Spleen (tissue), 7 donors: ENCODE results near the gene TAOK3.

Source experiments
- POLR2A ChIP-seq, 3 donors: fragments of 450-650 bp; IDR thresholded peaks; one replicate each; pipeline ENCODE4 v1.5.1; 2017; ENCODE audit warnings: antibody characterized with exemption in 3 of 3, mild to moderate bottlenecking in 1 of 3
- TF ChIP-seq, protein P1 (sequence below), 11 experiments: fragments of 200-600 bp in 7 of 11; fragments of 450-650 bp in 4 of 11; sonication (generic) in 4 of 11; IDR thresholded peaks in 8 of 11; conservative IDR thresholded peaks in 3 of 11; 1 replicate in 7 of 11; 2 replicates in 4 of 11; pipeline versions ENCODE4 v1.4.0 to v1.8.0; 2016 to 2021; ENCODE audit warnings: antibody characterized with exemption in 11 of 11, inconsistent platforms in 4 of 11, mild to moderate bottlenecking in 1 of 11
- donor health status: DM: no; HTN: no; CAD: no; lungs with moderate emphysema.
- donor health status: DM: no; HTN: no; CAD: no.
- donor health status: DM: no; HTN: no; CAD: no.

DNA sequence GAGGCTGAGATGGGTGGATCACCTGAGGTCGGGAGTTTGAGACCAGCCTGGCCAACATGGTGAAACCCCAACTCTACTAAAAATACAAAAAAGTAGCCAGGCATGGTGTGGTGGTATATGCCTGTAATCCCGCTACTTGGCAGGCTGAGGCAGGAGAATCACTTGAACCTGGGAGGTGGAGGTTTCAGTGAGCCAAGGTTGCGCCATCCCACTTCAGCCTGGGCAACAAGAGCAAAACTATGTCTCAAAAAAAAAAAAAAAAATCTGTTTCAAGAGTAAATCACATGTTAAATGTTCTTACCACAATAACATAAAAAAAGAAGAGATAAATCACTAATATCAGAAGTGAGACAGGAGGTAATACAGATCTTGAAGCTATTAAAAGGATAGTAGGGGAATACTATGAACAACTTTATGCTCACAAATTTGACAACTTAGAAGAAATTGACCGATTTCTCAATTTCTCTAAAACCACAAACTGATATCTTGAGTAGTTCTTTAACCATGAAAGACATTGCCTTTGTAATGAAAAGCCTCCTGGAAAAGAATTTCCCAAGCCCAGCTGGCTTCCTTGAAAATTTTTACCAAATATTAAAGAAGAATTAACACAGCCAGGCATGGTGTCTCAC, 37.7 kb downstream of the TAOK3 start:
- TF ChIP-seq, protein P1, sequence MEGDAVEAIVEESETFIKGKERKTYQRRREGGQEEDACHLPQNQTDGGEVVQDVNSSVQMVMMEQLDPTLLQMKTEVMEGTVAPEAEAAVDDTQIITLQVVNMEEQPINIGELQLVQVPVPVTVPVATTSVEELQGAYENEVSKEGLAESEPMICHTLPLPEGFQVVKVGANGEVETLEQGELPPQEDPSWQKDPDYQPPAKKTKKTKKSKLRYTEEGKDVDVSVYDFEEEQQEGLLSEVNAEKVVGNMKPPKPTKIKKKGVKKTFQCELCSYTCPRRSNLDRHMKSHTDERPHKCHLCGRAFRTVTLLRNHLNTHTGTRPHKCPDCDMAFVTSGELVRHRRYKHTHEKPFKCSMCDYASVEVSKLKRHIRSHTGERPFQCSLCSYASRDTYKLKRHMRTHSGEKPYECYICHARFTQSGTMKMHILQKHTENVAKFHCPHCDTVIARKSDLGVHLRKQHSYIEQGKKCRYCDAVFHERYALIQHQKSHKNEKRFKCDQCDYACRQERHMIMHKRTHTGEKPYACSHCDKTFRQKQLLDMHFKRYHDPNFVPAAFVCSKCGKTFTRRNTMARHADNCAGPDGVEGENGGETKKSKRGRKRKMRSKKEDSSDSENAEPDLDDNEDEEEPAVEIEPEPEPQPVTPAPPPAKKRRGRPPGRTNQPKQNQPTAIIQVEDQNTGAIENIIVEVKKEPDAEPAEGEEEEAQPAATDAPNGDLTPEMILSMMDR (IDR thresholded peaks at IDR 0.05 in 8 of 11, conservative IDR thresholded peaks at IDR 0.05 in 3 of 11): no peak
- TF ChIP-seq POLR2A (IDR thresholded peaks at IDR 0.05): no peak
